HUDEP-2 (cell line): ENCODE measurements around the gene STK24.

Experiments used
- DNase-seq, 76 experiments: peaks; one replicate each; lab custom pipeline; 2025; ENCODE audit not compliant: unreplicated experiment in 76 of 76; lab: John Stamatoyannopoulos, UW

The STK24 gene

GRCh38 chr13:98514288-98514687, 62.6 kb downstream of the STK24 start:
- DNase-seq: no peak

GRCh38 chr13:98513837-98514236, 63.1 kb downstream of the STK24 start:
- DNase-seq: no peak

GRCh38 chr13:98512774-98513665, 63.9 kb downstream of the STK24 start:
- peak in 6 of 76 experiments; percentile 9 to 27 (median 18) for DNase-seq

- no peak for DNase-seq
Measured at GRCh38 chr13:98511435-98511834, 65.5 kb downstream of the STK24 start.

GRCh38 chr13:98510156-98510509, 66.8 kb downstream of the STK24 start:
- DNase-seq: peak in 2 of 76 experiments; percentile 18 to 27

GRCh38 chr13:98509271-98510155, 67.4 kb downstream of the STK24 start:
- DNase-seq: peak in 75 of 76 experiments; percentile 21 to 98 (median 90)

- peak in 3 of 76 experiments; percentile 11 to 27 (median 11) for DNase-seq
Measured at GRCh38 chr13:98508685-98509084, 68.2 kb downstream of the STK24 start.

GRCh38 chr13:98508280-98508679, 68.6 kb downstream of the STK24 start:
- no peak for DNase-seq

- peak in 40 of 76 experiments; percentile 3 to 54 (median 20) for DNase-seq
Measured at GRCh38 chr13:98507282-98507797, 69.6 kb downstream of the STK24 start.

GRCh38 chr13:98506728-98507230, 70.1 kb downstream of the STK24 start:
- DNase-seq: no peak

GRCh38 chr13:98506322-98506721, 70.6 kb downstream of the STK24 start:
- no peak for DNase-seq

- DNase-seq: peak in 1 of 76 experiments; percentile 20
Measured at GRCh38 chr13:98505217-98505616, 71.7 kb downstream of the STK24 start.

- peak in 1 of 76 experiments; percentile 7 for DNase-seq
Measured at GRCh38 chr13:98504371-98504963, 72.4 kb downstream of the STK24 start.

GRCh38 chr13:98504029-98504351, 72.9 kb downstream of the STK24 start:
- no peak for DNase-seq

- peak in 2 of 76 experiments; percentile 4 to 26 for DNase-seq
Measured at GRCh38 chr13:98503175-98504028, 73.5 kb downstream of the STK24 start.

- no peak for DNase-seq
Measured at GRCh38 chr13:98500963-98501421, 75.9 kb downstream of the STK24 start.

GRCh38 chr13:98496966-98497365, 79.9 kb downstream of the STK24 start:
- no peak for DNase-seq

- DNase-seq: no peak
Measured at GRCh38 chr13:98496479-98496791, 80.5 kb downstream of the STK24 start.

- peak in 15 of 76 experiments; percentile 3 to 100 (median 99) for DNase-seq
Measured at GRCh38 chr13:98495627-98496478, 81.1 kb downstream of the STK24 start.
